Mammary epithelial cell (primary cell): Measurements from ENCODE around the gene CLEC20A.

Experiments
- CTCF ChIP-seq, 2 donors: IDR thresholded peaks in 1 of 2; conservative IDR thresholded peaks in 1 of 2; 2 replicates each; pipeline ENCODE4 v1.5.1; 2011 to 2012; ENCODE audit warnings: inconsistent platforms in 2 of 2, low read length in 2 of 2, mild to moderate bottlenecking in 2 of 2, control low read depth in 1 of 2, low read depth in 1 of 2; ENCODE audit not compliant: insufficient read depth in 1 of 2; ENCODE audit errors: extremely low read depth in 1 of 2
- EZH2 ChIP-seq: IDR thresholded peaks from 2 replicates; pipeline ENCODE4 v1.6.1; 2012; ENCODE audit warnings: low read length, inconsistent platforms, borderline replicate concordance

- no peak for TF ChIP-seq CTCF (conservative IDR thresholded peaks at IDR 0.05 in 1 of 2, IDR thresholded peaks at IDR 0.05 in 1 of 2; ENCODE audit: extremely low read depth in 1 of 2, insufficient read depth in 1 of 2, low read depth in 1 of 2, low read length in 2 of 2)
- TF ChIP-seq EZH2 = no peak
These were observed 19.3 kb upstream of the CLEC20A start for GRCh38 chr1:178516110-178516509.
